ENCODE measurements around the gene HGF.

The HGF gene

DNA sequence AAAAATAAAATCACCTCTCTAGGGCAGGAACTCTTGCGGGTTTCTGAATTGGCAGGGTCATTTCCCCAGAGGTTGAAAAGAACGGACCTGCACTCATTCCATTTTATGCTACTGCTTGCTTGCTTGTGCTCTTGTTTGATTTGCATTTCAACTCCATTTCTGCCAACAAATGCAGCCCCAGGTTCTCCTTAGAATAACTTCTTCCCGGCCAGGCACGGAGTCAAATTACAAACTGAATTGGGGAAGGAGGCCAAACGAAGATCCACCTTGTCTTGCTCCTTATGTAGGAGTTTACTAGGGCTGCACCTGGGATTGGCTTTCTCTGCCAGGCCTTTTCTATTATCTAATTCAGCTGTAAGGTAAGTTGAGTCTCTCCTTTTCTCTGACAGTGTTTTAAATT is 79.6 kb downstream of the HGF start:
- H3K4me2 ChIP-seq (ENCODE audit: low read depth, low read length, poor library complexity, severe bottlenecking) = no peak overlapping the region
- no peaks in the 10 kb centered on the region for H3K79me2 ChIP-seq (ENCODE audit: insufficient read depth, low read length)
- H3K9me2 ChIP-seq (replicated peaks; ENCODE audit: insufficient read depth, low read length) = no peaks in the 10 kb centered on the region
- no peaks in the 10 kb centered on the region for H3F3A ChIP-seq (ENCODE audit: insufficient read depth)
- no peaks in the 10 kb centered on the region for H3K9me3 ChIP-seq (ENCODE audit: insufficient read depth, low read length)
- H4K20me1 ChIP-seq (ENCODE audit: low read depth, low read length) = no peaks in the 10 kb centered on the region
- H3K27me3 ChIP-seq (ENCODE audit: low read length) = no peaks in the 10 kb centered on the region
- H2AFZ ChIP-seq (ENCODE audit: low read depth, low read length, severe bottlenecking) = no peak overlapping the region
- no peak overlapping the region for H3K27ac ChIP-seq (ENCODE audit: low read depth, low read length)
- no peak overlapping the region for H3K9ac ChIP-seq (ENCODE audit: low read length)
- H3K4me3 ChIP-seq (ENCODE audit: insufficient read depth, low read length, poor library complexity, severe bottlenecking) = no peak overlapping the region
- H3K36me3 ChIP-seq (ENCODE audit: low read length) = no peaks in the 10 kb centered on the region
- no peak for TF ChIP-seq EZH2phosphoT487 (conservative IDR thresholded peaks at IDR 0.05; ENCODE audit: low read length)
- TF ChIP-seq, protein P1, sequence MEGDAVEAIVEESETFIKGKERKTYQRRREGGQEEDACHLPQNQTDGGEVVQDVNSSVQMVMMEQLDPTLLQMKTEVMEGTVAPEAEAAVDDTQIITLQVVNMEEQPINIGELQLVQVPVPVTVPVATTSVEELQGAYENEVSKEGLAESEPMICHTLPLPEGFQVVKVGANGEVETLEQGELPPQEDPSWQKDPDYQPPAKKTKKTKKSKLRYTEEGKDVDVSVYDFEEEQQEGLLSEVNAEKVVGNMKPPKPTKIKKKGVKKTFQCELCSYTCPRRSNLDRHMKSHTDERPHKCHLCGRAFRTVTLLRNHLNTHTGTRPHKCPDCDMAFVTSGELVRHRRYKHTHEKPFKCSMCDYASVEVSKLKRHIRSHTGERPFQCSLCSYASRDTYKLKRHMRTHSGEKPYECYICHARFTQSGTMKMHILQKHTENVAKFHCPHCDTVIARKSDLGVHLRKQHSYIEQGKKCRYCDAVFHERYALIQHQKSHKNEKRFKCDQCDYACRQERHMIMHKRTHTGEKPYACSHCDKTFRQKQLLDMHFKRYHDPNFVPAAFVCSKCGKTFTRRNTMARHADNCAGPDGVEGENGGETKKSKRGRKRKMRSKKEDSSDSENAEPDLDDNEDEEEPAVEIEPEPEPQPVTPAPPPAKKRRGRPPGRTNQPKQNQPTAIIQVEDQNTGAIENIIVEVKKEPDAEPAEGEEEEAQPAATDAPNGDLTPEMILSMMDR (IDR thresholded peaks at IDR 0.05; ENCODE audit: insufficient read depth, low read length, poor library complexity, severe bottlenecking) = no peak

- Histone ChIP-seq H3K4me3 (ENCODE audit: insufficient read depth, low read length, poor library complexity, severe bottlenecking) (no peak overlapping the region), H3K4me2 (ENCODE audit: low read depth, low read length, poor library complexity, severe bottlenecking) (no peak overlapping the region), H3K27me3 (ENCODE audit: low read length) (no peaks in the 10 kb centered on the region), H3K36me3 (ENCODE audit: low read length) (no peaks in the 10 kb centered on the region), H3K27ac (ENCODE audit: low read depth, low read length) (no peak overlapping the region), H3K9me2 (replicated peaks; ENCODE audit: insufficient read depth, low read length) (no peaks in the 10 kb centered on the region), H3K9ac (ENCODE audit: low read length) (no peak overlapping the region), H3K79me2 (ENCODE audit: insufficient read depth, low read length) (no peaks in the 10 kb centered on the region), H3K9me3 (ENCODE audit: insufficient read depth, low read length) (no peaks in the 10 kb centered on the region), H2AFZ (ENCODE audit: low read depth, low read length, severe bottlenecking) (no peak overlapping the region), H3F3A (ENCODE audit: insufficient read depth) (no peaks in the 10 kb centered on the region), H4K20me1 (ENCODE audit: low read depth, low read length) (no peaks in the 10 kb centered on the region)
- no peak for TF ChIP-seq EZH2phosphoT487 (conservative IDR thresholded peaks at IDR 0.05; ENCODE audit: low read length)
- TF ChIP-seq, protein P1 (IDR thresholded peaks at IDR 0.05; ENCODE audit: insufficient read depth, low read length, poor library complexity, severe bottlenecking) = no peak
These were observed 81.0 kb downstream of the HGF start for GRCh38 chr7:81688622-81689411.

GRCh38 chr7:81687062-81687461 is 82.8 kb downstream of the HGF start:
- Histone ChIP-seq H3K4me2 (ENCODE audit: low read depth, low read length, poor library complexity, severe bottlenecking) (no peak overlapping the region), H3K27ac (ENCODE audit: low read depth, low read length) (no peak overlapping the region), H3K9me2 (replicated peaks; ENCODE audit: insufficient read depth, low read length) (no peaks in the 10 kb centered on the region), H3K9me3 (ENCODE audit: insufficient read depth, low read length) (no peaks in the 10 kb centered on the region), H3K79me2 (ENCODE audit: insufficient read depth, low read length) (no peaks in the 10 kb centered on the region), H4K20me1 (ENCODE audit: low read depth, low read length) (no peaks in the 10 kb centered on the region), H2AFZ (ENCODE audit: low read depth, low read length, severe bottlenecking) (no peak overlapping the region), H3F3A (ENCODE audit: insufficient read depth) (no peaks in the 10 kb centered on the region), H3K27me3 (ENCODE audit: low read length) (no peaks in the 10 kb centered on the region), H3K4me3 (ENCODE audit: insufficient read depth, low read length, poor library complexity, severe bottlenecking) (no peak overlapping the region), H3K9ac (ENCODE audit: low read length) (no peak overlapping the region), H3K36me3 (ENCODE audit: low read length) (no peaks in the 10 kb centered on the region)
- TF ChIP-seq, protein P1 (IDR thresholded peaks at IDR 0.05; ENCODE audit: insufficient read depth, low read length, poor library complexity, severe bottlenecking) = no peak
- TF ChIP-seq EZH2phosphoT487 (conservative IDR thresholded peaks at IDR 0.05; ENCODE audit: low read length) = no peak
